GM23338 (cell line): ENCODE results near the gene STX1A. TPM values are rescaled to one million over a fixed set of nuclear protein-coding genes. Genes with fewer than 3 reads are reported as not detected.

Experiments
- ATAC-seq: fragments of 200-7000 bp; cut with Tn5 transposase; 3 replicates; pipeline ENCODE4 v1.9.1; 2020
- DNase-seq: peaks from one replicate; pipeline ENCODE4 v3.0.0-alpha.2; 2015; ENCODE audit warnings: low spot score
- H2AFZ ChIP-seq: fragments of 200-600 bp; sonication (generic); 2 replicates; pipeline ENCODE4 v1.8.0; 2016; ENCODE audit warnings: antibody characterized with exemption, mild to moderate bottlenecking, moderate library complexity
- H3F3A ChIP-seq: fragments of 200-600 bp; sonication (generic); replicated peaks from 2 replicates; pipeline ENCODE4 v1.8.0; 2017; ENCODE audit warnings: antibody characterized with exemption, mixed run types, low read depth
- H3K27ac ChIP-seq: fragments of 200-600 bp; sonication (generic); 2 replicates; pipeline ENCODE4 v1.6.1; 2016; ENCODE audit warnings: low read depth
- H3K27me3 ChIP-seq: fragments of 200-600 bp; sonication (generic); 2 replicates; pipeline ENCODE4 v1.8.0; 2016; ENCODE audit warnings: mild to moderate bottlenecking, mixed run types, moderate library complexity; ENCODE audit not compliant: insufficient read depth
- H3K36me3 ChIP-seq: fragments of 200-600 bp; sonication (generic); 2 replicates; pipeline ENCODE4 v1.8.0; 2016; ENCODE audit warnings: mild to moderate bottlenecking; ENCODE audit not compliant: insufficient read depth
- H3K4me1 ChIP-seq: fragments of 200-600 bp; sonication (generic); 2 replicates; pipeline ENCODE4 v1.8.0; 2016; ENCODE audit warnings: mild to moderate bottlenecking, moderate library complexity; ENCODE audit not compliant: insufficient read depth
- H3K4me2 ChIP-seq: fragments of 200-600 bp; sonication (generic); 2 replicates; pipeline ENCODE4 v1.7.1; 2017; ENCODE audit warnings: mixed run types
- H3K4me3 ChIP-seq: fragments of 200-600 bp; sonication (generic); 2 replicates; pipeline ENCODE4 v1.6.1; 2016; ENCODE audit warnings: mixed run types
- H3K79me2 ChIP-seq: fragments of 200-600 bp; sonication (generic); replicated peaks from 2 replicates; pipeline ENCODE4 v1.8.0; 2017; ENCODE audit warnings: mild to moderate bottlenecking; ENCODE audit not compliant: insufficient read depth
- H3K9me2 ChIP-seq: fragments of 200-600 bp; sonication (generic); 2 replicates; pipeline ENCODE4 v1.8.0; 2017; ENCODE audit not compliant: insufficient read depth
- H4K20me1 ChIP-seq: fragments of 200-600 bp; sonication (generic); replicated peaks from 2 replicates; pipeline ENCODE4 v1.8.0; 2017; ENCODE audit warnings: mild to moderate bottlenecking; ENCODE audit not compliant: insufficient read depth
- H3K27ac Mint-ChIP-seq: 2 replicates; pipeline ENCODE4 v1.8.0; 2020; ENCODE audit warnings: inconsistent platforms, mild to moderate bottlenecking, moderate library complexity, mixed read lengths
- H3K27me3 Mint-ChIP-seq: 3 replicates; pipeline ENCODE4 v1.8.0; 2022; ENCODE audit warnings: low read depth, mild to moderate bottlenecking, moderate library complexity, mixed read lengths, inconsistent platforms; ENCODE audit not compliant: insufficient read depth, poor library complexity
- H3K36me3 Mint-ChIP-seq: 3 replicates; pipeline ENCODE4 v1.8.0; 2021; ENCODE audit warnings: low read depth, mild to moderate bottlenecking, inconsistent platforms, moderate library complexity, mixed read lengths
- H3K4me1 Mint-ChIP-seq: 3 replicates; pipeline ENCODE4 v1.8.0; 2020; ENCODE audit warnings: mild to moderate bottlenecking, inconsistent platforms, mixed read lengths
- H3K4me3 Mint-ChIP-seq: 3 replicates; pipeline ENCODE4 v1.8.0; 2021; ENCODE audit warnings: moderate library complexity, mild to moderate bottlenecking, inconsistent platforms, mixed read lengths
- H3K9me3 Mint-ChIP-seq: 3 replicates; pipeline ENCODE4 v1.8.0; 2020; ENCODE audit warnings: moderate library complexity, mild to moderate bottlenecking, inconsistent platforms, mixed read lengths
- CREB1 ChIP-seq: fragments of 250-450 bp; sonication (Bioruptor Pico); IDR thresholded peaks from 2 replicates; pipeline ENCODE4 v1.5.0; 2020; ENCODE audit warnings: low read depth, mild to moderate bottlenecking, moderate library complexity
- CTCF ChIP-seq, 2 experiments: fragments of 200-600 bp in 1 of 2; sonication (generic) in 1 of 2; conservative IDR thresholded peaks; 2 replicates each; pipeline versions ENCODE4 v1.5.1 to v1.6.1; 2016 to 2017; ENCODE audit warnings: antibody characterized with exemption in 2 of 2, low read depth in 2 of 2, mild to moderate bottlenecking in 2 of 2, moderate library complexity in 1 of 2
- ETS1 ChIP-seq: IDR thresholded peaks from 2 replicates; pipeline ENCODE4 v1.6.1; 2016; ENCODE audit warnings: antibody characterized with exemption
- EZH2 ChIP-seq: fragments of 200-600 bp; sonication (generic); IDR thresholded peaks from one replicate; pipeline ENCODE4 v1.8.0; 2017; ENCODE audit warnings: antibody characterized with exemption, mild to moderate bottlenecking, low read depth; ENCODE audit not compliant: unreplicated experiment
- EZH2phosphoT487 ChIP-seq: fragments of 200-600 bp; sonication (generic); IDR thresholded peaks from one replicate; pipeline ENCODE4 v1.8.1; 2018; ENCODE audit warnings: antibody characterized with exemption; ENCODE audit not compliant: unreplicated experiment
- JUNB ChIP-seq: IDR thresholded peaks from one replicate; pipeline ENCODE4 v1.6.1; 2016; ENCODE audit warnings: antibody characterized with exemption; ENCODE audit not compliant: unreplicated experiment
- NANOG ChIP-seq: IDR thresholded peaks from 2 replicates; pipeline ENCODE4 v1.6.1; 2016; ENCODE audit warnings: antibody characterized with exemption, borderline replicate concordance
- POLR2AphosphoS5 ChIP-seq: IDR thresholded peaks from 2 replicates; pipeline ENCODE4 v1.6.1; 2016; ENCODE audit warnings: antibody characterized with exemption, low read depth
- REST ChIP-seq: IDR thresholded peaks from one replicate; pipeline ENCODE4 v1.6.1; 2018; ENCODE audit warnings: antibody characterized with exemption; ENCODE audit not compliant: unreplicated experiment
- ZNF114 ChIP-seq: fragments of 250-450 bp; sonication (Bioruptor Pico); IDR thresholded peaks from 2 replicates; pipeline ENCODE4 v1.5.0; 2020; ENCODE audit warnings: mild to moderate bottlenecking, moderate library complexity
- ZNF331 ChIP-seq: fragments of 250-450 bp; sonication (Bioruptor Pico); IDR thresholded peaks from 2 replicates; pipeline ENCODE4 v1.5.0; 2020; ENCODE audit warnings: low read depth, mild to moderate bottlenecking, moderate library complexity
- polyA plus RNA-seq: library from polyadenylated mRNA; unstranded; fragments of >200 nt; fragmentation: Nextera tagmentation; extraction: Ambion mirVana; gene quantifications from 2 replicates; pipeline ENCODE4 v1.2.1, GENCODE V29; 2016
- total RNA-seq: library from RNA; depleted of rRNA; stranded (reverse); fragments of >200 nt; shearing (Covaris generic); gene quantifications from 2 replicates; pipeline ENCODE4 v1.2.3, GENCODE V29; 2014

Gene STX1A
- total and polyA plus RNA-seq, 2 experiments from 2014 or later: 9.1 to 19.8 TPM

GRCh38 chr7:73766556-73767229 lies 47.2 kb upstream of the STX1A start (continued):
- TF ChIP-seq EZH2phosphoT487 (no peak), CREB1 (CRISPR knock-in tag) (no peak), POLR2AphosphoS5 (no peak), ZNF331 (no peak), NANOG (no peak), ETS1 (no peak), JUNB (no peak), REST (no peak), ZNF114 (no peak)

- no peaks in the 10 kb centered on the region for H3K36me3 ChIP-seq
- no peak overlapping the region for H3K27ac Mint-ChIP-seq
- no peak overlapping the region; the same call in 2 of the 3 replicates for H3K4me3 Mint-ChIP-seq
- no peak for ATAC-seq
- peaks cover 5% of the 10 kb centered on the region; the same call in 1 of the 2 replicates for H3K9me2 ChIP-seq
- H3K27ac ChIP-seq: no peak overlapping the region
- H3K9me3 Mint-ChIP-seq: no peaks in the 10 kb centered on the region; the same call in 2 of the 3 replicates
- H3K79me2 ChIP-seq: no peaks in the 10 kb centered on the region
- H3F3A ChIP-seq: no peaks in the 10 kb centered on the region
- no peak overlapping the region for H3K4me3 ChIP-seq
- TF ChIP-seq CTCF (conservative IDR thresholded peaks at IDR 0.05; ENCODE audit: low read depth in 2 of 2): no peak
- no peak for TF ChIP-seq EZH2phosphoT487
- no peak for TF ChIP-seq EZH2
- no peak for TF ChIP-seq REST
- no peak for TF ChIP-seq ZNF331
- peaks cover 11% of the 10 kb centered on the region for H3K4me1 Mint-ChIP-seq
- H3K4me2 ChIP-seq: no peak overlapping the region
- no peaks in the 10 kb centered on the region for H4K20me1 ChIP-seq
- DNase-seq: no peak
- no peaks in the 10 kb centered on the region for H3K27me3 ChIP-seq
- no peaks in the 10 kb centered on the region for H3K36me3 Mint-ChIP-seq
- peaks cover 9% of the 10 kb centered on the region for H3K4me1 ChIP-seq
- H2AFZ ChIP-seq: peak overlapping the region; percentile 76
- H3K27me3 Mint-ChIP-seq: peaks cover 8% of the 10 kb centered on the region
Measured at GRCh38 chr7:73762659-73762999, 43.2 kb upstream of the STX1A start.
